BLaER1 treated with 17β-estradiol and CSF1 and Interleukin-3, amounts not matched to agents 10 nM and 100 nM (cell line): ENCODE data around the gene MOGAT2.

ENCODE experiments used
- H3K27ac ChIP-seq, 11 experiments: shearing (Covaris generic); formaldehyde crosslinking; 2 replicates each; pipeline ENCODE4 v1.8.1; 2022
- H3K27me3 ChIP-seq, 11 experiments: shearing (Covaris generic); formaldehyde crosslinking; 2 replicates each; pipeline ENCODE4 v1.8.1; 2022
- H3K36me3 ChIP-seq, 11 experiments: shearing (Covaris generic); formaldehyde crosslinking; 2 replicates each; pipeline ENCODE4 v1.8.1; 2022
- H3K4me1 ChIP-seq, 10 experiments: shearing (Covaris generic); formaldehyde crosslinking; 2 replicates each; pipeline ENCODE4 v1.8.1; 2022
- H3K4me2 ChIP-seq, 11 experiments: shearing (Covaris generic); formaldehyde crosslinking; 2 replicates each; pipeline ENCODE4 v1.8.1; 2022
- H3K4me3 ChIP-seq, 10 experiments: shearing (Covaris generic); formaldehyde crosslinking; 2 replicates each; pipeline ENCODE4 v1.8.1; 2022
- H3K9ac ChIP-seq, 11 experiments: shearing (Covaris generic); formaldehyde crosslinking; 2 replicates each; pipeline ENCODE4 v1.8.1; 2022
- H3K9me3 ChIP-seq, 11 experiments: shearing (Covaris generic); formaldehyde crosslinking; replicated peaks in 1 of 11; 2 replicates each; pipeline ENCODE4 v1.8.1; 2022
- H4K20me1 ChIP-seq, 11 experiments: shearing (Covaris generic); formaldehyde crosslinking; 2 replicates each; pipeline ENCODE4 v1.8.1; 2022
- Cebpa-rat ChIP-seq, 11 experiments: shearing (Covaris generic); IDR thresholded peaks; 2 replicates each; pipeline ENCODE4 v1.8.1; 2022

Gene MOGAT2

GRCh38 chr11:75716659-75717058 lies 979 bp upstream of the MOGAT2 start:
- H3K36me3 ChIP-seq: no peaks in the 10 kb centered on the region
- no peak overlapping the region for H3K27ac ChIP-seq
- no peaks in the 10 kb centered on the region for H4K20me1 ChIP-seq
- H3K4me1 ChIP-seq: 0 out of 20 replicates have a peak, but pooled peaks cover 0 to 2% (median 0%) of the 10 kb centered on the region in 10 experiments
- H3K4me2 ChIP-seq: no peak overlapping the region
- H3K27me3 ChIP-seq: no peaks in the 10 kb centered on the region
- no peak overlapping the region for H3K9ac ChIP-seq
- no peak overlapping the region for H3K4me3 ChIP-seq
- H3K9me3 ChIP-seq: no peaks in the 10 kb centered on the region
- TF ChIP-seq Cebpa-rat (IDR thresholded peaks at IDR 0.05): no peak

DNA sequence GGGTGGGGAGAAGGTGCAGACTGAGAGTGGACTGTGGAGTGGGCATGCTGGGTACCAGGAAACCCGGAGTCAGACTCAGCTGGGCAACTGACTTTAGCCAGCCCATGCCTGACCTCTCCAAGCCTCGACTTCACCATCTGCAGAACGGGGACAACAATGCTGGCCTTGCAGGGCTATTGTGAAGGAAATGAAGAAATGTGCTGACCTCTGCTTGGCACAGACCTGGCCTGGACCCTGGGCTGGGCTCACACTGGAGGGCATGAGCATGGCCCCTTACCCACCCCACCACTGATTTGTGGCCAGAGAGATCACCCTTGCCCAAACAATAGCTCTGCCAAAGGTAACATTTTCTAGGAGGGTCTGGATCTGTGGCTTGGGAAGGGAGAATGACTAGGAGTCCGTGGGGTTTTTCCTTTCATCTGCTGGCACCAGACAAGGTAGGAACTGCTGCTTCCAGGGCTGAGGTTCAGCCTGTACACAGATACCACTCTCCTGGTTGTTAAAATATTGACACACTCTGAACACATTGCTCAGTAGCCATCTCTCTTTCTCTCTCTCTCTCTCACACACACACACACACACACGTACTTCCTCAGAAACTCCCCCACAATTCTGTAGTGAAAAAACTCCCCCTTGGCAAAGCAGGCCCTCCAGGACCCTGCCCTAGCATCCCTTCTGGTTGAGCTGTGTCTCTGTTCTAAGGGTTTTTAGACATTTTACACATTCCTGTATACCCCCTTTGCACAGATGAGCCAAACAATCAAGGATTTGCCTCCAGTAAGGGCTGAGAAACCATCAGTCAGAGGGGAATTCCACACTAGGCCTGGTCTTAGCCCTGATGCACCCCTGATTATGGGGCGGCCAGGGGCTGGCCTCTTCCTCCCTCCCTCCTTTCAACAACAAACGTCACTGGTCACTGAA lies 1.0 kb downstream of the MOGAT2 start:
- H3K27me3 ChIP-seq: no peaks in the 10 kb centered on the region
- H3K4me3 ChIP-seq: no peak overlapping the region
- no peaks in the 10 kb centered on the region; a peak in 1 of 22 replicates for H4K20me1 ChIP-seq
- H3K9ac ChIP-seq: peak overlapping the region in 1 of 11 experiments; percentile 19; a peak in 1 of 22 replicates
- no peak overlapping the region for H3K27ac ChIP-seq
- no peaks in the 10 kb centered on the region for H3K9me3 ChIP-seq
- no peak for TF ChIP-seq Cebpa-rat (IDR thresholded peaks at IDR 0.05)
- H3K36me3 ChIP-seq: no peaks in the 10 kb centered on the region
- no peak overlapping the region for H3K4me2 ChIP-seq
- H3K4me1 ChIP-seq: 0 out of 20 replicates have a peak, but pooled peaks cover 0 to 7% (median 0%) of the 10 kb centered on the region in 10 experiments

DNA sequence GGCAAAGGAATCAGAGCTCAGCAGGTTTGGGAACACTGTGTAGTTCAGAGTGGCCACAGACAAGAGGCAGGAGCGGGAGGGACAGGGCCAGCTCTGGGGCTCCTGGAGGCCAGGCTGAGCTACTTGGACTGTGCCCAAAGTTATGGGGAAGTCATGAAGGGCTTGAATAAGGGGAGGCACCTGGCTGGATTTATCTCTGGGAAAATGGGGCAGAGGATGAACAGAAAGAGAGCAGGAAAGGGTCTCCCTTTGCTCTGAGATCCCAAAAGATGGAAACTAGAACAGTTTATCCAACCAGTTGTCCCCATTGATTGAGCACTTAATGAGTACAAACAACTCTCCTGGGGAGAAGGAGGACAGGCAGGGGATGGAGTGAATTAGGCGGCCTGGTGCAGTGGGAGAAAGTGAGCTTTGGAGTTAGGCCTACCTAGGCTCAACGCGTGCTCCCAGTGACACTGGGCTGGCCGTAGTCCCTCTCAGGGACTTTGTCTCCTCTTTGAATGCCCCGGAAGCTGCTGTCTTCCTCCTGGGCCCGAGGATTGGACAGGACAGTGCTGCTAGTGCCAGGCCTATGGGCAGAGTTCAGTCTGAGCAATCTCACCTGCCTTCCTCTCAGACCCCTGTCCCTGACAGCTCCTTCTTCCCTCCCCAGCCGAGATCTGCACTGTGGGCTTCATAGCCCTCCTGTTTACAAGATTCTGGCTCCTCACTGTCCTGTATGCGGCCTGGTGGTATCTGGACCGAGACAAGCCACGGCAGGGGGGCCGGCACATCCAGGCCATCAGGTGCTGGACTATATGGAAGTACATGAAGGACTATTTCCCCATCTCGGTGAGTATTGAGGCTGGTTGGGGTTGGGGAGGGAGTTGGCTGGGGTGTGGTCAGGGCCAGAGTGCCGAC lies 2.0 kb downstream of the MOGAT2 start:
- Histone ChIP-seq H4K20me1 (no peaks in the 10 kb centered on the region; a peak in 1 of 22 replicates), H3K9ac (peak overlapping the region in 1 of 11 experiments; percentile 19; a peak in 1 of 22 replicates), H3K36me3 (no peaks in the 10 kb centered on the region), H3K4me1 (0 out of 20 replicates have a peak, but pooled peaks cover 0 to 7% (median 0%) of the 10 kb centered on the region in 10 experiments), H3K27me3 (no peaks in the 10 kb centered on the region), H3K9me3 (no peaks in the 10 kb centered on the region), H3K4me3 (no peak overlapping the region), H3K4me2 (no peak overlapping the region), H3K27ac (no peak overlapping the region)
- no peak for TF ChIP-seq Cebpa-rat (IDR thresholded peaks at IDR 0.05)

GRCh38 chr11:75720639-75721038 lies 3.0 kb downstream of the MOGAT2 start:
- 0 out of 20 replicates have a peak, but pooled peaks cover 0 to 7% (median 0%) of the 10 kb centered on the region in 10 experiments for H3K4me1 ChIP-seq

DNA sequence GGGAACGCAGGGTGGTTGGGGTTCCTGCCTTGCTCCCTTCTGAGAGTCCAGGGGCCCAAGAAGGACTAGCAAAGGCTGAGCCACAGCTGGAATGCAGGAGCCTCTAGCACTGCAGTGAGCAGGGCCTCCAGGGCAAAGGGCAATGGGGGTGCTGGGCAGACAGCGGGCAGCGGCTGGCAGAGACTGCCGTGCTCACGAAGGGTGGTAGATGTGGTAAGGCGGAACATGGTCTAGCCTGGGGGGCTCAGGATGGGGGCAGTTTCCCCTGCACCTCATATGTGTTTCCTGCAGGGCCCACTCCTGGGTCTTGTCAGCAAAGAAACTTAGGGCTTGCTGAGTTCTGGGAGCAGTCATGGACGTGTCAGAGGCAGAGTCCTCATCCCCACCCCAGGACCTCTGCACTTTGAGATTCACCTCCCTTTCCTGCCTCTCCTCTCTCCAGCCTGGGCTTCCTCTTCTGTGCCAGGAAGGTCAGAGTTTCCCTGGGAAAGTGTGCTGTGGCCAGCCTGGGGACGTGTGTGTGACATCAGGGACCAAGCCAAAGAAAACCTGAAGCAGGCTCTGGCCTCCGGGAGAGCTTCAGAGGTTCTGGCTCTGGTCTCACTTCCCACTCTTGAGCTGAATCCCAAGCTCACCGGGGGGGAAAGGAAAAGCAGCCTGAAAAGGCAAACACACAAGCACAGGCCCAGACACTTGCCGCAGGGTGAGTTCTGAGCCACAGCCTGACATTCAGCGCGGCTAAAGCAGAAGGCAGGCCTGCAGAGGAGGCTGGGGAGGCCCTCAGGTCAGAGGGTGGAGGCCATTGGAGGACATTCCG lies 4.4 kb downstream of the MOGAT2 start:
- Histone ChIP-seq H3K36me3 (no peaks in the 10 kb centered on the region), H3K27ac (no peak overlapping the region), H3K4me2 (0 out of 22 replicates have a peak overlapping the region, but pooled peaks of 1 of the 11 experiments have one; percentile 11), H3K9ac (peak overlapping the region in 1 of 11 experiments; percentile 1; a peak in 2 of 22 replicates), H3K4me1 (0 out of 20 replicates have a peak, but pooled peaks cover 0 to 7% (median 0%) of the 10 kb centered on the region in 10 experiments), H4K20me1 (no peaks in the 10 kb centered on the region; a peak in 1 of 22 replicates), H3K27me3 (no peaks in the 10 kb centered on the region), H3K4me3 (no peak overlapping the region), H3K9me3 (no peaks in the 10 kb centered on the region)
- TF ChIP-seq Cebpa-rat (IDR thresholded peaks at IDR 0.05): no peak

More at GRCh38 chr11:75720639-75721038, 3.0 kb downstream of the MOGAT2 start:
- Histone ChIP-seq H3K9ac (no peak overlapping the region), H4K20me1 (no peaks in the 10 kb centered on the region; a peak in 1 of 22 replicates), H3K36me3 (no peaks in the 10 kb centered on the region), H3K4me2 (no peak overlapping the region), H3K4me3 (no peak overlapping the region), H3K9me3 (no peaks in the 10 kb centered on the region), H3K27me3 (no peaks in the 10 kb centered on the region), H3K27ac (no peak overlapping the region)
- TF ChIP-seq Cebpa-rat (IDR thresholded peaks at IDR 0.05): no peak

- no peak overlapping the region for H3K4me2 ChIP-seq
- H3K27ac ChIP-seq: no peak overlapping the region
- no peaks in the 10 kb centered on the region for H3K36me3 ChIP-seq
- 0 out of 20 replicates have a peak, but pooled peaks cover 0 to 7% (median 0%) of the 10 kb centered on the region in 10 experiments for H3K4me1 ChIP-seq
- no peaks in the 10 kb centered on the region; a peak in 1 of 22 replicates for H4K20me1 ChIP-seq
- no peaks in the 10 kb centered on the region for H3K9me3 ChIP-seq
- H3K4me3 ChIP-seq: no peak overlapping the region
- TF ChIP-seq Cebpa-rat (IDR thresholded peaks at IDR 0.05): no peak
- H3K9ac ChIP-seq: no peak overlapping the region
- H3K27me3 ChIP-seq: no peaks in the 10 kb centered on the region
Observed at GRCh38 chr11:75722669-75723042, 5.0 kb downstream of the MOGAT2 start.

GRCh38 chr11:75725547-75726320 lies 8.1 kb downstream of the MOGAT2 start:
- H3K27ac ChIP-seq: no peak overlapping the region
- H3K27me3 ChIP-seq: no peaks in the 10 kb centered on the region
- no peaks in the 10 kb centered on the region; a peak in 1 of 22 replicates for H4K20me1 ChIP-seq
- no peak for TF ChIP-seq Cebpa-rat (IDR thresholded peaks at IDR 0.05)
- H3K36me3 ChIP-seq: no peaks in the 10 kb centered on the region
- H3K4me3 ChIP-seq: no peak overlapping the region
- H3K4me2 ChIP-seq: no peak overlapping the region
- 0 out of 20 replicates have a peak, but pooled peaks cover 0 to 7% (median 0%) of the 10 kb centered on the region in 10 experiments for H3K4me1 ChIP-seq
- H3K9me3 ChIP-seq: no peaks in the 10 kb centered on the region
- H3K9ac ChIP-seq: no peak overlapping the region

DNA sequence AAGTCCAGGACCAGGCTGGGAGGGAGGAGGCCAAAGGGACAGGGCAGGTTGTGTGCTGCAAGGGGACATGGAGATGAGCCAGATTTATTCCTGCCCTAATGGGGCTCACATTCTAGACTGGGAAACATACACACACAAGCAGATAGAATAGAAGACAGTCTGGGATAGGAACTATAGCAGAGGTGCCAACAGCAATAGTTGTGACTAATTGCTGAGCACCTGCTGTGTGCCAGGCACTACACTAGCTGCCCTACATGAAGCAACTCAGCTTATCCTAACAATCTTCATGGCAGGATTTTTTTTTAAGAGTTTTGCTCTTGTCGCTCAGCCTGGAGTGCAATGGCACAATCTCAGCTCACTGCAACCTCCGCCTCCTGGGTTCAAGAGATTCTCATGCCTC lies 11.4 kb downstream of the MOGAT2 start:
- no peak for TF ChIP-seq Cebpa-rat (IDR thresholded peaks at IDR 0.05)
- H3K4me3 ChIP-seq: no peak overlapping the region

More for the DNA sequence above, 11.4 kb downstream of the MOGAT2 start:
- no peaks in the 10 kb centered on the region for H3K9me3 ChIP-seq
- H3K36me3 ChIP-seq: no peaks in the 10 kb centered on the region
- H4K20me1 ChIP-seq: no peaks in the 10 kb centered on the region
- no peak overlapping the region for H3K4me2 ChIP-seq
- H3K27ac ChIP-seq: no peak overlapping the region
- no peaks in the 10 kb centered on the region for H3K27me3 ChIP-seq
- H3K9ac ChIP-seq: no peak overlapping the region
- H3K4me1 ChIP-seq: peaks cover 7 to 9% (median 8%) of the 10 kb centered on the region in 10 experiments; a peak in 15 of 20 replicates
